Measurements from ENCODE around the gene ASCL3. TPM values are rescaled to one million over a fixed set of nuclear protein-coding genes. Genes with fewer than 3 reads are reported as not detected.

Gene ASCL3
- polyA plus RNA-seq, 1 experiment = not detected

- H3K36me3 ChIP-seq (ENCODE audit: control insufficient read depth, insufficient read depth, low read length) = no peaks in the 10 kb centered on the region
- no peak for TF ChIP-seq CTCF (IDR thresholded peaks at IDR 0.05; ENCODE audit: insufficient read depth, low read depth, low read length)
- no peak overlapping the region for H3K4me3 ChIP-seq (ENCODE audit: low read depth, low read length)
- ChIA-PET POLR2A (no interaction called here), CTCF (no interaction called here)
- no peaks in the 10 kb centered on the region for H3K27me3 ChIP-seq (ENCODE audit: control insufficient read depth, insufficient read depth, low read length)
- DNase-seq (ENCODE audit: low read depth) = no peak
These were observed 28.5 kb upstream of the ASCL3 start for GRCh38 chr11:8971196-8971923.

- no peak for DNase-seq (ENCODE audit: low read depth)
- Histone ChIP-seq H3K4me3 (ENCODE audit: low read depth, low read length) (no peak overlapping the region), H3K36me3 (ENCODE audit: control insufficient read depth, insufficient read depth, low read length) (no peaks in the 10 kb centered on the region), H3K27me3 (ENCODE audit: control insufficient read depth, insufficient read depth, low read length) (no peaks in the 10 kb centered on the region)
- POLR2A ChIA-PET = no interaction called here
- CTCF ChIA-PET = no interaction called here
- TF ChIP-seq CTCF (IDR thresholded peaks at IDR 0.05; ENCODE audit: insufficient read depth, low read depth, low read length) = no peak
These were observed 24.4 kb upstream of the ASCL3 start for GRCh38 chr11:8967184-8967583.

GRCh38 chr11:8964324-8965320, 21.8 kb upstream of the ASCL3 start, which contains the start of gene TMEM9B:
Gene TMEM9B, minus strand, starts transcription at chr11:8964442. Its CDS starts 129 bp downstream, at chr11:8964313.
- CTCF ChIA-PET = interaction anchor here (0.7 to 1.6 kb wide), 3 partner anchors 51 to 173 kb away, joined by 3 to 4 read pairs (median 4); no protein-coding TSS in a partner anchor
- TF ChIP-seq CTCF (IDR thresholded peaks at IDR 0.05; ENCODE audit: insufficient read depth, low read depth, low read length) = no peak
- POLR2A ChIA-PET = interaction anchor here (0.6 kb wide), 1 partner anchor 16 kb away, joined by 3 read pairs; no protein-coding TSS in a partner anchor
- Histone ChIP-seq H3K4me3 (ENCODE audit: low read depth, low read length) (peak within 1 kb of the TSS; percentile 90), H3K27me3 (ENCODE audit: control insufficient read depth, insufficient read depth, low read length) (no peaks in the 10 kb centered on the region), H3K36me3 (ENCODE audit: control insufficient read depth, insufficient read depth, low read length) (peaks cover 2% of the 10 kb centered on the region)
- peak; percentile 31 for DNase-seq (ENCODE audit: low read depth)

GRCh38 chr11:8963569-8964323, 20.9 kb upstream of the ASCL3 start:
- CTCF ChIA-PET = interaction anchor here (0.9 to 1.6 kb wide), 5 partner anchors 49 to 174 kb away, joined by 3 to 5 read pairs (median 4); no protein-coding TSS in a partner anchor
- POLR2A ChIA-PET = no interaction called here
- Histone ChIP-seq H3K36me3 (ENCODE audit: control insufficient read depth, insufficient read depth, low read length) (peaks cover 2% of the 10 kb centered on the region), H3K27me3 (ENCODE audit: control insufficient read depth, insufficient read depth, low read length) (no peaks in the 10 kb centered on the region), H3K4me3 (ENCODE audit: low read depth, low read length) (peak overlapping the region; percentile 90)
- no peak for DNase-seq (ENCODE audit: low read depth)
- no peak for TF ChIP-seq CTCF (IDR thresholded peaks at IDR 0.05; ENCODE audit: insufficient read depth, low read depth, low read length)

Measured in BJ (cell line).